ENCODE data around the gene LINS1.

Gene LINS1, protein sequence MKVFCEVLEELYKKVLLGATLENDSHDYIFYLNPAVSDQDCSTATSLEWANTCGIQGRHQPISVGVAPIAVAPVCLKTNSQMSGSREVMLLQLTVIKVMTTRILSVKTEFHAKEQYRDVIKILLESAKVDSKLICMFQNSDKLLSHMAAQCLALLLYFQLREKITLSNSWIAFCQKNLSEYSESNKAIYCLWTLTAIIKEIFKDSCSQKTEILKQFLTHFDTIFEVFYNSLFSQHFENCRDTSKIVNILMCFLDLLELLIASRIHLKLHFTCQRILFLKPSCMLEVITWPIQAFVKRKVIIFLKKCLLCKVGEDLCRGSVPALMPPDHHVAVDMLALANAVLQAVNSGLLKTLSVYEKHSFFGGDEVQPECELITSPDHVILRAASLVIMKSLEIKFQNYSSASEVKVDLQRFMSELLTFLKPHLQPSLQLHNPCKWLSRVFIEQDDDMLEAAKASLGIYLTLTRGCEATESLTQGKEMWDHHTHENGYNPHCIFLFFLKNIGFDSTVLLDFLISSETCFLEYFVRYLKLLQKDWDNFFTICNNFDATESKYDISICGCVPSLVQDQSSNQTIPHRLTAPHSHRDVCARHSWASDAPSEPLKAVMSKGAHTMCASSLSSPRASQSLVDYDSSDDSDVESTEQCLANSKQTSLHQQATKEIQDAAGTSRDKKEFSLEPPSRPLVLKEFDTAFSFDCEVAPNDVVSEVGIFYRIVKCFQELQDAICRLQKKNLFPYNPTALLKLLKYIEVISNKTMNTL

DNA sequence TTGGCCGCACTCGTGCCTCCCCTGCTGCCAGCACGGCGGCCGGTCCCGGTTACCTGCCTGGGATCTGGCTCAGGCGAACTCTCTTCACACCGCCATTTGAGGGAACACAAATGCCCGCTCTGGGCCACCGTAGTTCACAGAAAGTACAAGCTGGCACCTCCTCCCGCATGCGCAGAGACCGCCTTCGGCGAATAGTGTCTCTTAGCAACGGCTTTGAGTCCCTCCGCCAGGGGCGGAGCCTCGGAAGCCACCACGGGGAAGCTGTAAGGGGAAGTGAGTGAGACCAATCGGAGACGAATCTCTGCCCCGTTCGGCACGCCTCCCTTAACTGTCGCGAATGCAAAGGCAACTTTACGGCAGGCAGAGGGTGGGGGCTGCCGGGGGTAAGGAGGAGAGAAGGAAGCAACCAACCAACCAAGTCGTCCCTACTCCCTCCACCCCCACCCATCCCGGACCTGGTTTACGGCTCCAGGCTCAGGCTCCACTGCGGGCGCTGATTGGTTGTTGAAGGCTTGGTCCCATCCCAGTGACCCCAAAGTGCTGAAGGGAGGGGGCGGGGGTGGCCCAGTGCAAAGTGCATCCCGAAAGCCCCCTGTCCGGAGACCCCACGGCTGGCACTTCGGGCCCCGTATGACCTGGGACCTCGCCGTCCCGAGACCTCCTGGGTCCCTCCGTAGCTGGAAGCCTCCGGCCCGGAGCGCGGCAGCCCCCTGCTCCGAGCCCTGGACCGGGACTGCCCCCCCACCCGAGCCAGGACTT lies at the start of gene LINS1, which contains the start of gene ASB7:
TSS of gene LINS1 (minus strand) at position 121 of the 759 bp plus-strand sequence. CDS start 21,342 bp downstream, outside the sequence.
TSS of gene ASB7 (plus strand) at position 526 of the 759 bp plus-strand sequence. CDS start 9,628 bp downstream, outside the sequence.
- DNase-seq = peak; percentile 100

DNA sequence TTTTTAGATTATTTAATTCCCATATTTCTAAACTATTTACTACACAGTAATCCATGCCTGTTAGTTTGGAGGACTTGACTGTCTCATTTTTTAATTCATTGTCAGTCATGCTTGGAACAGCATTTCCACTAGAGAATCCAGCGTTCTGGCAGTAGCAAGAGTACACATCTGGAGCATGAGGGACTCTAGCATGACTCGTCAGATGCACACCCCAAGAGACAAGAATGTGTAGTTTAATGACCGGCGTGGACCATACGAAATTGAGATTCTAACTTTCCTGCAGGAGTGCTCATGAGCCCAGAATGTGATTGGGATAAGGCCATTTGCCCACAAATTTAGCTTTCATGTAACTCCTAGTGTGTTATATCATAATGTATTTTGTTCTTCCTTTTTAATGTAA lies 49.3 kb upstream of the LINS1 start:
- DNase-seq = no peak

DNA sequence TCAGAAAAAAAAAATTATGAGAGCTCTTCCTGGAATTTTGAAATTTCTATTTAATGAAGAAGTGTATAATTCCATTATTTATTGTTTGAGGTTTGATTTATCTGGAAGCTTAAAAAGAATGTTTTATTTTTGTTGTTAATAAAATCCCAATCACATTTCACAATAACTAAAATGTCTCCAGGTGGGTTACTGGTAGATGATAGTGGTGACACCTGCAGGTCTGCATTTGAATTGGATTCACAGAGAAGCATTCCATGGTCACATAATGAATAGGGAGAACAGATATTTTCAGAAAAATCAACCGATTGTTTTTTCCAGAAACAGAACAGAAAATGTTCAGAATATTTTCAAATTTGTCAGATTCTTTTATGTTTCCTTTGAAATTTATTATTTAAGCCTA lies 48.7 kb upstream of the LINS1 start:
- DNase-seq = no peak

DNA sequence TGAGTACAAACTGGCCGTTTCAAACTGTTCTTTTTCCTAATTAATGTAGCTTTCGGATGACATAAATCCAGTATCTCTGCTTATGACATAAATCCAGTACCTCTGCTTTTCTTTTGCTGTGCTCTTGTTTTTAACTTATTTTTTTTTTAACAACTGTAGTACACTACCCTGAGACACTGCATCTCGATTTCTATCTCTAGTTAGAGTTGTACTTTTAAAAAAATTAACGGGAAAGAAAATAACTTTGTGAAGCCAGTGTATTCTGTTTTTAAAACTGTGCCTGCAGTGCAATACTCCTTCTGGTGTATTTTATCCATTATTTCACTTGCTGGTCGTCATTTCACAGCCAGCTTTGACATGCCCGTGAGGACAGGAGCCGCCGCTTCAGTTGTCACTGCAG lies 47.0 kb upstream of the LINS1 start:
- no peak for DNase-seq

DNA sequence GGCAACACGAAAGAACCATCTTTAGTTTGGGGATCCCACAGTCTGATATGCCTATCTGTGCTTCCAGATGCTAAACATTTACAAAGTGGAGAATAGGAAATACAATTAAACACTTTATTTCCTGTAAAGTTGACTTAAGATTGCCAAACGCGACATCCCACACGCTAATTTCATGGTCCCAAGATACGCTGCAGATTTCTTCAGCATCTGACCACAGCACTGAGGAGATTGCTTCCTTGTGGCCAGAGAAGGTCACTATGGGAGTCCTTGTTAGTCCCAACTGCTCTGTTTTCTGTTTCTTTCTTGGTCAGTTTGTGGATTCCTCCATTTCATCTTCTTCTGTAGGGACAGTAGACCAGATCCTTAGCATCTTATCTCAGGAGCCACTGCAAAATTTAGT lies 43.7 kb upstream of the LINS1 start:
- no peak for DNase-seq

DNA sequence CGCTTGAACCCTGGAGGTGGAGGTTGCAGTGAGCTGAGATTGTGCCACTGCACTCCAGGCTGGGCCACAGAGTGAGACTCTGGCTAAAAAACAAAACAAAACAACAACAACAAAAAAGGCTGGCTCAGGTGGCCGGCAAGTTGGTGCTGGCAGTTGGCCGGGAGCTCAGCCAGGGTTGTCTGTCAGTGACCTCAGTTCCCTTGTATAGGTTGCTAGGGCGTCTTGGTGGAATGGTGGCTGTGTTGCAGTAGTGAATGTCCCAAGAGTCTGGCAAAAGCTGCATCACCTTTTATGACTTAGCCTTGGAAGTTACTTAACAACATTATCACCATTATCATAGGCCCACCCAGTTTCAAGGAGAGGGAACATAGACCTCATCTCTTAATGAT lies 41.0 kb upstream of the LINS1 start:
- no peak for DNase-seq

DNA sequence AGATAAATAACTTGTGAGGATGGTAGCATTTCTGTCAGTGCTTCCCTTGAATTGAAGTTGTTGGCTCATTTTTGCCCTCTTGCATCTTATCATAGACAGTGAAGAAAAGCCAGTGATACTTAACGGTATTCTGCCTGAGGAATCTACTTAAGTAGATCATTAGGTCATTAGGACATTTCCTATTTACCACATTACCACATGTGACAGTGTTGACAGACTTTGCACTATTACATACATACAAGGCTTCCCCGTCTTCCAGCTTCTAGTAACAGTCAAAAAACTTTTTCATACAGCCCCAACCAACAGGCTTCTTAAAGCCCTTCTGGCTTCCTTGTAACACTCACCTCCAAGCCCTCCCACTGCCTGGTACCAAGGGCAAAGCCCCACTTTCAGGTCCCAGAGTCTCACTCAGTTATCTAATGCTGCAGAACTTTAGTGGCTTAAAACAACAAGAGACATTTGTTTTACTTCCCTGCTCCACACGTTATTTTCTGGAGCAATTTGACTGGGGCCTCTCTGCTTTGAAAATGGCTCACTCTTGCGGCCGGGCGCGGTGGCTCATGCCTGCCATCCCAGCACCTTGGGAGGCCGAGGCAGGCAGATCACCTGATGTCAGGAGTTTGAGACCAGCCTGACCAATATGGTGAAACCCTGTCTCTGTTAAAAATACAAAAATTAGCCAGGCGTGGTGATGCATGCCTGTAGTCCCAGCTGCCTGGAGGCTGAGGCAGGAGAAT lies 40.4 kb upstream of the LINS1 start:
- no peak for DNase-seq

DNA sequence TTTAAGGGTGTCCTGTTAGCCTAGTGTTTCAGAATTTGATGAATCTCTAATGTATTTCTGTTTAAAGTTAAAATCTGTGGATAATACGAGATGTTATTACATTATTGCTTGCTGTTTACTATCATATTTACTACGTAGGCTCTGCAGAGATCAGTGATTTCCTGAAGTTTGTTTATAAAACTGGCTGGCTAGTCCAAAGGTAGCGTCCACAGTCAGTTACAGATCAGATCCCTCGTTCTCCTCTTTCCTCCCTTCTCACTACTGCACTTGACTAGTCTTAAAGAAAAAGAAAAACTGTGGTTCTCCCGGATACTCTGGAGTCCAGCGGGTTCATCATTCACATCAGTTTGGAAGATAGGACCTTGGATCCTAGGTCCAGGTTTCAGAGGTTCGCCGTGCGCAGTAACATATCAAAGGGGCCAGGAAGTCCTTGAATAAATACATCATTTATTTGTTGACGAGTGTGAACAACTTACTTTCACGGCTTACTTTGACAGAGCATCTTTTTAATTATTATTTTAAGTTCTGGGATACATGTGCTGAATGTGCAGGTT lies 36.3 kb upstream of the LINS1 start:
- DNase-seq = no peak

DNA sequence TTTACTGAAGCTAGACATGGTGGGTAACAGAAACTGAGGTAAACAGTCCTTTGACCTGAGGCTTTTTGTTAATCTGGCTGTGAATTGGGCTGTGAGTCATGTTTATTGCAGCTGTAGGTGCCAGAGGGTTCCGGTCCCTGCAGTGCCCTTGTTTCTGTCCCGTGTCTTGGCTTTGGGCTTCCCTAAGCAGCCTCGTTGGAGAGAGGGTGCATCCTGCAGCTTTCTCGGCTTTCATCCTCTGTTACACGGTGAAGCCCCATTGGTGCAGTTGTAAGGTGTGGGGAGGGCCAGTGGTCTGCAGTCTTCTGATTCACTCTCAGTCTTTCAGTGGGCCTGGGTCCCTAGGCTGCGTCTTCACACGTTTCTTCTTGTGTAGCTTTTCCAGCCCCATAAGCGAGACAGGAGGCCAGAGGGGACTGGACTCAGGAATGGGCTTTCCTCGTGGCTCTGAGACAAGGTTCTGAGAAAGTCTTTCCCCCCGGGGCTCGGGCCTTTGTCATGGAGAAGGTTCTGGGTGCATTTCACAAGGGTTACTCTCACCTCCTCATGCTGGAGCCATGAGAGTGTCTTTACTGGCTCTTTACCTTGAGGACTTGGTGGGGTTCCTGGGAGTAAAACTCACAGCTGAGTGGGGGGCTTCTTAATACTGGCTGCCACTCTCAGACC lies 33.6 kb upstream of the LINS1 start:
- no peak for DNase-seq

DNA sequence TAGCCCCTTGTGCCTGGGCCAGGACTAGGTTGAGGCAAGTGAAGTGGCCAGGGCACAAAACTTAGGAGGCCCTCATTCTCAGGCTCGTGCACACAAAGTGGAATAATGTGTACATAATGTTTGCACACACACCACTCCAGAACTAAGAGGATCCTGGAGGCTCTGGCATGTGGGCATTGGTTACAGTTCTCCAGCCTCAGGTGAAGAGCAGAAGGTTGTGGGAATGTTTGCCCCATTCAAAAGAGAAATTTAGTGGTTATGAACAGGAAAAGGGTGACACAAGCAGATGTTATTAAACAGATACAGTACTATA lies 31.7 kb upstream of the LINS1 start:
- DNase-seq = peak in 1 of 2 experiments; percentile 6

DNA sequence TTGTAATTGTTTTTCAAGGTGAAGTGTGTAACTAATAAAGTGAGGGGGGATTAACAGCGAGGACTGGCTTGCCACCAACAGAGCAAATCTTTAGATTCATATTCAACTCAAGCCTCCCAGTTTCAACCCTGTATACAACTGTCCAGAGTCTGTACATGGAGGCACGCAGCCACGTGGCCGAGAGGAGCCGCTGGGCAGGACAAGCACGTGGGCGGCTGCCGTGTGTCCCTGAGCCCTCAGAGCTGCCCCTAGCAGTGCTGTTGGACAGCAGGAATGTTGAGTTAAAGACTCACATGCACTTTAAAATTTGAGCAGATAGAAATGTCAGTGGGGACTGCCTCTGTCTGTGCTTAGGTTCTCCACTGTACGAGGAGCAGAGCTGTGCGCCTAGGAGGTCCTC lies 29.8 kb upstream of the LINS1 start:
- DNase-seq = no peak

DNA sequence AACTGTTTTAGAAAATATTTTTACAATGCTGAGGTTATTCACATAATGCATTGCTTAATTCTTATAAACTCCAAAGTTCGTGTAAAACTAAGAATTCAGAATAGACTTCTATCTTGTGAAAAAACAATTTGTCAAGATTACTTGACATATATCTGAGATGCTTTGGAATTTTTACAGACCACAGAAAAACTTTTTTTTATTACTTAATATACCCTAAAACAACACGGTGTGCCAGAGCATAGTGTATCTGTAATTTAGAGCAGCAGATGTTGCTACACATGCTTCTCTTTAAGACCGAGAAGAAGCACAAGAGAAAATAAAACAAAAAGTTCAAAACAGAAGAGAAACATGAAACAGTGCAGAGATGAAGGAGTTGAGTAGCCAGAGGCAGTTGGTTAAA lies 26.8 kb upstream of the LINS1 start:
- DNase-seq = no peak

DNA sequence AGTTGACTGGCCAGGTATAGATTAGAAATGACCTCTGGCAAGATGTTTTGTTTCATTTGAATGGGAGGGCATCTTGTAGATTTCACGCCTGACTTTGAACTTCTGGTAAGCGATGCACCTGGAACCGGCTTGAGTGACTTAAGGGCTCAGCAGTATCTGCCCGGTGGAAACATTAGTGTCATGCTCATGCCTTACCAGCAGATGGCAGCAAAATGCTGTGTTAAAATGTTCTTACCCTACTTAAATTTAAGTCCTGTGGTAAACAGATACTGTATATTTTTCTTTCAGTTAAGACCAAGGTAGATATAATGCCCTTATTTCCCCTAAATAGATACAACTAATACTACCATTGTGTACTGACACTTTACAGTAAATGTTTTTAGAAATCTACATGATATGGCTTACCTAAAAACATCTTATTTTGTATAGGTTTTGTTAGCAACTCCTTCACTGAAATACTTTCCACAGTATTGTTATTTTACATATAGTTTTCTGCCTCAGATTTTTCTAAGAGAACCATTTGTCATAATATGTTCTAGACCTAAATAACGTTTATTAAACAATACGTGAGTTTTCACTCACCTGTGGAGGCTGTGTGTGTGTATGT lies 25.9 kb upstream of the LINS1 start:
- DNase-seq = peak; percentile 58 to 67

DNA sequence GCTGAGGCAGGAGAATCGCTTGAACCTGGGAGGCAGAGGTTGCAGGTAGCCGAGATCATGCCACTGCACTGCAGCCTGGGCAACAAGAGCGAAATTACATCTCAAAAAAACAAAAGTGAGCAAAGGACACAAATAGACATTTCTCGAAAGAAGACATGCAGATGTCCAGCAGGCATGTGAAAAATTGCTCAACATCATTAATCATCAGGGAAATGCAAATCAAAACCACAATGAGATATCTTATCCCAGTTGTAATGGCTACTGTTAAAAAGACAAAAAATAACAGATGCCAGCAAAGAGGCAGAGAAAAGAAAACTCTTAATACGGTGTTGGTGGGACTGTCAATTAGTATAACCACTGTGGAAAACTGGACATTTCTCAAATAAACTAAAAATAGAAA lies 21.3 kb upstream of the LINS1 start:
- DNase-seq = no peak

DNA sequence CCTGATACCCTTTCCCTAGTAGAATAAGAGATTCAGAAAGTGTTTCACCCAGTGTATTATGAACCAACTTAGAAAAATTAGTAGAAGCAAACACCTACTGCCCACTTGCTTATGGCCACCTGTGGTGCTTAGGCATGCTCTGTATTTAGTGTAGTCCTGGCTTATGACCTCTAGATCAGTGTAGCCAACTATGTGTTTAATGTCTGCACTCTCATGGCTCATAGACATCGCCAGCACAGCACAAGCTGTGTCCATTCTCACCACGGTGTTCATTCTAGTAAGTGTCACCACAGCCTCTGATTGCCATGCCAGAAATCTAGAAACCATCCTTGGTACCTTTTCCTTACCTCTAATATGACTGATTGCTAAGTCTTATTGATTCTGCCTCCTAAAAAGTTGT lies 14.7 kb upstream of the LINS1 start:
- no peak for DNase-seq

DNA sequence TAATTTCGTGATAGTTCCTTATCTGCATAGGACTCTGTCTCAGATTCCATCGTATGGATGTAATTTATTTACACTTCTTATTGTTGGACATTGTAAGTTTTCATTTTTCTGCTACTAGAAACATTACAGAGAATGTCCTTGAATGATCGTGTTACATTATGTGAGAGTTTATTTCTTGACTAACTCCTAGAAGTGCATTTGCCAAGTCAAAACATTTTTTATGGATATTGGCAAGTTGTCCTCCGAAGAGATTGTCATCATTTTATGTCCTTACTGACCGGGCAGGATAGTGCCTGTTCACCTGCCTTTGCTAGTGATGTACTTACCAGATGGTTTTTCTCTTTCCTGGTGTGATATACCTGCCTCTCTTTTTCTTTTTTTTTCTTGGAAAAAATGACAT lies 13.8 kb upstream of the LINS1 start:
- no peak for DNase-seq

DNA sequence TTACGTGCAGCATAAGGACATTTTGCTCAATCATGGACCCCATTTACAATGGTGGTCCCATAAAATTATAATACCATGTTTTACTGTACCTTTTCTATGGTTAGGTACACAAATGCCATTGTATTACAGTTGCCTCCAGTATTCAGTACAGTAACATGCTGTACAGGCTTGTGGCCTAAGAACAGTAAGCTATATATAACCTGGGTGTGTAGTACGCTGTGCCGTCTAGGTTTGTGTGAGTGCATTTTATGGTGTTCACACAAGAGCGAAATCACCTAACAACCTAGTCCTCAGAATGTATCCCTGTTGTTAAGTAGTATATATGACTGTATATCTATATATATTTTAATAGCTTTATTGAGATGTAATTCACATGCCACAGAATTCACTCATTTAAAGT lies 12.9 kb upstream of the LINS1 start:
- no peak for DNase-seq

DNA sequence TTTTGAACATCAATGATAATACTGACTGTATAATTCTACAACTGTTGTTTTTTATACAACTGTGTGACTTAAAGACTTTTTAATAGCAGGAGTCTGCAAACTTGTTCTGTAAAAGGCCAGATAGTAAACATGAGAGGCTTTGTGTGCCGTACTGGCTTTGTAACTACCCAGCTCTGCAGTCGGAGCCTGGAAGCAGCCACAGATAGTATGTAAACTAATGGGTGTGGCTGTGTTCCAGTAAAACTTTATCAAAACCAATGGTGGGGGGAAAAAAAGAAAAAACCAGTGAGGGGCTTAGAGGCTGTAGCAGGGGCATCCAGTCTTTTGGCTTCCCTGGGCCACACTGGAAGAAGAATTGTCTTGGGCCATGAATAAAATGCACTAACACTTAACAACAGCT lies 12.4 kb upstream of the LINS1 start:
- DNase-seq = no peak

DNA sequence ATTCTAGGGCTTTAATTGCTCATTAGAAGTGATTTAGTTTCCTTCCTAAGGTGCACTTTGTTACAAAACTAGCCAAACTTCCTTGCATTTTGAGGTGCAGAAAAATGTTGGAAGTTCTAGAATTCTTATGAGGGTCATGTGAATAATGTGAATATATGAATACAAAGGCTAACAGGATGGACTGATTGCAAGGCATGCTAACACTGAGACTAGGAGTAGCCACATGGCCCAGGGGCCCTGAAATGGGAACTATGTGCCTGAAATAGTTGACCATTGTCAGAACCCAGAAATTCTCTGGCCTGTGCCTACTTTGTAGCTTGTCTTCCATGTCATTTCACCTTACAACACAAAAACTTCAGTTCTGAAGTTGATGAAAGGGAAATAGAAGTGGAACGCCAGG lies 11.2 kb upstream of the LINS1 start:
- no peak for DNase-seq

DNA sequence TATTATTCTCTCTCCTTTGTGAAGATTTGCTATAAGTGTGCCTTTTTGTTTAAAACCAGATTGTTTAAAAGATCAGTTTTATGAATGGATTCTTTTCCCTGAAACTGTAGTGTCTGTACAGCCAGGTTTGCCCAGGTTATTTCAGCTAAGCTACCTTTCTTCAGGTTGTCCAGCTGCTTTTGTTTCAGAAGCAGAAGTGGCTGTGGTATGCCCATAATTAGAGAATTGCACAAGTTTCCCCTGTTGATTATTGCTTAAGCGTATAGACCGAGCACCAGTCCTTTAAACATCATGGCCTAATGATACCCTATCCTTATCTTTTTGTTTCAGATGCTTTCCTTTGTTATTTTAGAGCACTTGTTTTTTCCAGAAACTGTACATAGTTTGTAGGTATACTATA lies 10.6 kb upstream of the LINS1 start:
- no peak for DNase-seq

DNA sequence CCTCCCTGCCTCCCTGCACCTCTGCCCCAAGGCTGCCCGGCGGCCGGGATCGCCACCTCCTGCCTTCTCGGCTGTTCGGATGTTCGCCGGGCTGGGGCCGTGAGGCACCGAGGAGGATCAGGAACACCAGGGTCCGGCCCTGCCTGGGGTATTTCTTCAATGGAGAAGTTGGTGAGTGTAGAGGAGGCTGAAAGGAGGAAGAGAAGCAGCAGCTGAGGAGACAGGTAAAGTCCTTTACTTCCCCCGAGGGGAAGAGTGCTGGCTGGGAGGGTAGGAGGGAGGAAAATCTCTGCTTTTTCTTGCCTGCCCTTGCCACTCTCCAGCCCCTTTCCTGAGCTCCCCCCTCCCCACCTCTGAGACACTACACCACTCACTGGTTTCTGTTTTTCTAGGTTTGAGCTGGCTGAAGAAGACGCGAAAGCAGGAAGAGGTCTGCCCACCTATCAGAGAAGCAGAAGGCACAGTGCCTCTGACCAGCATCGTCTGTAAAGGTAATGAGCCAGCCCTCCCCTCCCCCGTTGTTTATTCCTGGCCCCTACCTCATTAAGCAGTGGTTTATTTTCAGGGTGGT lies 924 bp upstream of the LINS1 start:
- DNase-seq = no peak
